DMS 273 treated with DMSO at 0.1 percent for 48 hours (cell line): ENCODE measurements around the gene ATG10.
"Not testable (repeated sequence)": the region's sequence is repeated elsewhere in the genome, so short reads cannot be mapped to it uniquely, and the experiment has no call there.

Experiments used
- DNase-seq: peaks from one replicate; lab custom pipeline; 2025; lab: John Stamatoyannopoulos, UW

ATG10 gene

GRCh38 chr5:81971712-81972491 lies at the start of gene ATG10:
Gene ATG10, plus strand, starts transcription at chr5:81972023. Its CDS starts 15,548 bp downstream, at chr5:81987571.
- peak; percentile 75 for DNase-seq

GRCh38 chr5:81922854-81923279 lies 49.0 kb upstream of the ATG10 start:
- no peak for DNase-seq

- peak; percentile 47 for DNase-seq
Measured at GRCh38 chr5:81924442-81924841, 47.4 kb upstream of the ATG10 start.

- DNase-seq = no peak
Measured at GRCh38 chr5:81925009-81925408, 46.8 kb upstream of the ATG10 start.

GRCh38 chr5:81925981-81926380 lies 45.8 kb upstream of the ATG10 start:
- DNase-seq = no peak

GRCh38 chr5:81936066-81936465 lies 35.8 kb upstream of the ATG10 start:
- no peak for DNase-seq

- DNase-seq = no peak
Measured at GRCh38 chr5:81936750-81937149, 35.1 kb upstream of the ATG10 start.

- DNase-seq = no peak
Measured at GRCh38 chr5:81942746-81943145, 29.1 kb upstream of the ATG10 start.

GRCh38 chr5:81948349-81948748 lies 23.5 kb upstream of the ATG10 start:
- no peak for DNase-seq

GRCh38 chr5:81949462-81949861 lies 22.4 kb upstream of the ATG10 start:
- no peak for DNase-seq

- no peak for DNase-seq
Measured at GRCh38 chr5:81950996-81951395, 20.8 kb upstream of the ATG10 start.

- not testable (repeated sequence) for DNase-seq
Measured at GRCh38 chr5:81954796-81955195, 17.0 kb upstream of the ATG10 start.

GRCh38 chr5:81958129-81958528 lies 13.7 kb upstream of the ATG10 start:
- DNase-seq = not testable (repeated sequence)

GRCh38 chr5:81961651-81962440 lies 10.0 kb upstream of the ATG10 start:
- no peak for DNase-seq

- DNase-seq = no peak
Measured at GRCh38 chr5:81963544-81963943, 8.3 kb upstream of the ATG10 start.

GRCh38 chr5:81965524-81965923 lies 6.3 kb upstream of the ATG10 start:
- no peak for DNase-seq

GRCh38 chr5:81969226-81969625 lies 2.6 kb upstream of the ATG10 start:
- no peak for DNase-seq

- DNase-seq = no peak
Measured at GRCh38 chr5:81969912-81970311, 1.9 kb upstream of the ATG10 start.

GRCh38 chr5:81971111-81971711 lies 612 bp upstream of the ATG10 start:
- no peak for DNase-seq

- no peak for DNase-seq
Measured at GRCh38 chr5:81972492-81972783, 615 bp downstream of the ATG10 start.

- DNase-seq = no peak
Measured at GRCh38 chr5:81980160-81980559, 8.3 kb downstream of the ATG10 start.

- no peak for DNase-seq
Measured at GRCh38 chr5:81980598-81981260, 8.9 kb downstream of the ATG10 start.
